HepG2 (cell line): ENCODE measurements around the gene JPT1. TPM values are rescaled to one million over a fixed set of nuclear protein-coding genes. Genes with fewer than 3 reads are reported as not detected.

Source experiments
- CEBPG ChIP-seq: IDR thresholded peaks from 2 replicates; pipeline ENCODE4 v1.6.1; 2016
- GZF1 ChIP-seq: sonication (generic); formaldehyde crosslinking; IDR thresholded peaks from 2 replicates; pipeline ENCODE4 v1.5.1; 2020; ENCODE audit warnings: mild to moderate bottlenecking, missing genetic modification reagents
- HNF4A ChIP-seq: sonication (generic); formaldehyde crosslinking; IDR thresholded peaks from 2 replicates; pipeline ENCODE4 v1.4.0; 2020; ENCODE audit warnings: missing genetic modification reagents
- KDM4B ChIP-seq: sonication (generic); formaldehyde crosslinking; IDR thresholded peaks from 2 replicates; pipeline ENCODE4 v1.4.0; 2020; ENCODE audit warnings: missing genetic modification reagents
- MTF2 ChIP-seq: sonication (generic); formaldehyde crosslinking; IDR thresholded peaks from 2 replicates; pipeline ENCODE4 v1.5.0; 2020; ENCODE audit warnings: missing genetic modification reagents, borderline replicate concordance
- NAIF1 ChIP-seq: sonication (generic); formaldehyde crosslinking; IDR thresholded peaks from 2 replicates; pipeline ENCODE4 v1.5.0; 2020; ENCODE audit warnings: mild to moderate bottlenecking, missing genetic modification reagents, borderline replicate concordance
- RAD21 ChIP-seq: fragments of 450-650 bp; formaldehyde crosslinking; IDR thresholded peaks from 2 replicates; pipeline ENCODE4 v1.5.0; 2020; ENCODE audit warnings: mild to moderate bottlenecking
- SAFB2 ChIP-seq: sonication (generic); formaldehyde crosslinking; IDR thresholded peaks from 2 replicates; pipeline ENCODE4 v1.5.1; 2020; ENCODE audit warnings: missing genetic modification reagents, low read depth, mild to moderate bottlenecking, borderline replicate concordance
- THAP11 ChIP-seq: IDR thresholded peaks from 2 replicates; pipeline ENCODE4 v1.6.1; 2016; ENCODE audit warnings: missing biosample characterization, missing genetic modification reagents
- ZBTB3 ChIP-seq: sonication (generic); formaldehyde crosslinking; IDR thresholded peaks from 2 replicates; pipeline ENCODE4 v1.4.0; 2020; ENCODE audit warnings: low read depth, mild to moderate bottlenecking, moderate library complexity, missing genetic modification reagents, borderline replicate concordance
- ZNF17 ChIP-seq: sonication (generic); formaldehyde crosslinking; IDR thresholded peaks from 2 replicates; pipeline ENCODE4 v1.5.0; 2020; ENCODE audit warnings: mild to moderate bottlenecking, missing genetic modification reagents
- ZNF230 ChIP-seq: sonication (generic); formaldehyde crosslinking; IDR thresholded peaks from 2 replicates; pipeline ENCODE4 v1.4.0; 2020; ENCODE audit warnings: mild to moderate bottlenecking, missing genetic modification reagents
- ZNF343 ChIP-seq: sonication (generic); formaldehyde crosslinking; IDR thresholded peaks from 2 replicates; pipeline ENCODE4 v1.4.0; 2020; ENCODE audit warnings: mild to moderate bottlenecking, missing genetic modification reagents
- ZNF614 ChIP-seq: IDR thresholded peaks from 2 replicates; pipeline ENCODE4 v1.6.1; 2018; ENCODE audit warnings: missing biosample characterization, missing genetic modification reagents, inconsistent platforms, borderline replicate concordance
- polyA plus RNA-seq, 8 experiments: library from polyadenylated mRNA; depleted of rRNA in 3 of 8; stranded (reverse) in 7 of 8; unstranded in 1 of 8; fragments of >200 nt; fragmentation: Illumina TruSeq in 4 of 8; extraction: Trizol in 4 of 8; gene quantifications; 2 replicates each; pipeline versions ENCODE4 v1.2.1 to v1.2.3, GENCODE V29; 2011 to 2016; ENCODE audit warnings: low read depth in 4 of 8, missing spikeins in 1 of 8, mixed read lengths in 1 of 8; ENCODE audit not compliant: insufficient read depth in 1 of 8
- total RNA-seq, 5 experiments: library from RNA; depleted of rRNA; stranded (reverse); fragments of >200 nt; fragmentation: Illumina TruSeq; extraction: Trizol; gene quantifications; 2 replicates each; pipeline ENCODE4 v1.2.3, GENCODE V29; 2016; ENCODE audit warnings: low read depth in 1 of 5
- TF ChIP-seq, protein P1 (sequence below): sonication (generic); formaldehyde crosslinking; IDR thresholded peaks from 2 replicates; pipeline ENCODE4 v1.4.0; 2020; ENCODE audit warnings: missing genetic modification reagents
- TF ChIP-seq, protein P2 (sequence below): sonication (generic); formaldehyde crosslinking; IDR thresholded peaks from 2 replicates; pipeline ENCODE4 v1.5.0; 2020; ENCODE audit warnings: mild to moderate bottlenecking, missing genetic modification reagents
- TF ChIP-seq, protein P3 (sequence below): sonication (generic); formaldehyde crosslinking; IDR thresholded peaks from 2 replicates; pipeline ENCODE4 v1.5.0; 2020; ENCODE audit warnings: missing genetic modification reagents, mild to moderate bottlenecking, borderline replicate concordance
- TF ChIP-seq, protein P4 (sequence below), 2 experiments: sonication (generic) in 1 of 2; formaldehyde crosslinking in 1 of 2; IDR thresholded peaks; 2 replicates each; pipeline versions ENCODE4 v1.4.0 to v1.6.1; 2016 to 2020; ENCODE audit warnings: borderline replicate concordance in 1 of 2, low read depth in 1 of 2, mild to moderate bottlenecking in 1 of 2, missing genetic modification reagents in 1 of 2

Gene JPT1
- total and polyA plus RNA-seq, 2 of the 13 experiments (the other 11 are each of a cell fraction or from before 2014, with no cell fraction given) = 43.3 to 256 TPM

DNA sequence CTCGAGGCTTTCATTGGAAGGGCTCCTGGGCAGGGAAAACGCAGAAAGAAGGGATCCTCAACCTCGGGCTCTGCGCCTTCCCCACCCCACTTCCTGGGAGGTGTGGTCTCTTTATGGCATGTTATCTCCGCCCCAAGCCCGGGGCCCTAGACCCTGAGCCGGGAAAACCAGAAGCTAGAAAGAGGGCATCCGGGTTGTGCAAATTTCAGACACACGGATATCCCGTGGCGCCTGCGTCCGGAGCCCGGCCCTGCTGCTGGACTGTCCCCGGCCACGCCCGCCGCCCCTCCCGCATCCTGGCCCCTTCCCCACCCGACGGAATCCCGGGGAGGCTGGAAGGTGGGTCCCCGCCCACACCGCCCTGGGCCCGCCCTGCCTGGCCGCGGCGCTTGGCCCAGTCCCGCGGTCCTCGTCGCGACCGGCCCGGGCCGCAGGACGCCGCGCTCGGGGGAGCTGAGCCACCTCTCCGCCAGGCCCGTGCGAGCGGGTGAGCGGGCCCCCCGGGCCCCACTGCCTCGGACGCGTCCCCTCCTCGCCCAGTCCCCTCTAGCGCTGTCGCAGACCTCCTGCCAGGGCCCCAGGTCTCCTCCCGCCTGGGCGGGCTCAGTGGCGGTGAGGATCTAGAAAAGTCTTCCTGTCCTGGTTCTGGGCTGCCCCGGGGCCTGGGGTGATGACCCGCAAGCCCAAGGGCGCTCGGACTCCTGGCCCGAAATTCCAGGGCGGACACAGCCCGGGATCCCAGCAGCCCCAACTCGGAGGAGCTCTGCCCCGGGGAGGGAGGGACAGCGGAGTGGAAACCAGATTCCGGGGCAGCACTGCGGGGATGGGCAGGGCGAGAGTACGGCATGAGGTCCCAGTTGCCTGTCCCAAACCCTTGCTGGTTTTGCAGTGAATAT lies 66.5 kb downstream of the JPT1 start, which contains the start of gene SLC16A5 (continued):
- TF ChIP-seq CEBPG (CRISPR knock-in tag) = peak; percentile 73
- TF ChIP-seq ZBTB3 = no peak
- no peak for TF ChIP-seq NAIF1 (CRISPR knock-in tag)
- no peak for TF ChIP-seq ZNF343 (CRISPR knock-in tag)
- TF ChIP-seq ZNF230 (CRISPR knock-in tag) = peak; percentile 16; the same call in 1 of the 2 replicates
- TF ChIP-seq THAP11 (CRISPR knock-in tag) = no peak
- TF ChIP-seq ZNF614 (CRISPR knock-in tag) = peak; percentile 22; the same call in 1 of the 2 replicates
- TF ChIP-seq, protein P1, sequence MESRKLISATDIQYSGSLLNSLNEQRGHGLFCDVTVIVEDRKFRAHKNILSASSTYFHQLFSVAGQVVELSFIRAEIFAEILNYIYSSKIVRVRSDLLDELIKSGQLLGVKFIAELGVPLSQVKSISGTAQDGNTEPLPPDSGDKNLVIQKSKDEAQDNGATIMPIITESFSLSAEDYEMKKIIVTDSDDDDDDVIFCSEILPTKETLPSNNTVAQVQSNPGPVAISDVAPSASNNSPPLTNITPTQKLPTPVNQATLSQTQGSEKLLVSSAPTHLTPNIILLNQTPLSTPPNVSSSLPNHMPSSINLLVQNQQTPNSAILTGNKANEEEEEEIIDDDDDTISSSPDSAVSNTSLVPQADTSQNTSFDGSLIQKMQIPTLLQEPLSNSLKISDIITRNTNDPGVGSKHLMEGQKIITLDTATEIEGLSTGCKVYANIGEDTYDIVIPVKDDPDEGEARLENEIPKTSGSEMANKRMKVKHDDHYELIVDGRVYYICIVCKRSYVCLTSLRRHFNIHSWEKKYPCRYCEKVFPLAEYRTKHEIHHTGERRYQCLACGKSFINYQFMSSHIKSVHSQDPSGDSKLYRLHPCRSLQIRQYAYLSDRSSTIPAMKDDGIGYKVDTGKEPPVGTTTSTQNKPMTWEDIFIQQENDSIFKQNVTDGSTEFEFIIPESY = peak; percentile 6; the same call in 1 of the 2 replicates
- TF ChIP-seq, protein P2, sequence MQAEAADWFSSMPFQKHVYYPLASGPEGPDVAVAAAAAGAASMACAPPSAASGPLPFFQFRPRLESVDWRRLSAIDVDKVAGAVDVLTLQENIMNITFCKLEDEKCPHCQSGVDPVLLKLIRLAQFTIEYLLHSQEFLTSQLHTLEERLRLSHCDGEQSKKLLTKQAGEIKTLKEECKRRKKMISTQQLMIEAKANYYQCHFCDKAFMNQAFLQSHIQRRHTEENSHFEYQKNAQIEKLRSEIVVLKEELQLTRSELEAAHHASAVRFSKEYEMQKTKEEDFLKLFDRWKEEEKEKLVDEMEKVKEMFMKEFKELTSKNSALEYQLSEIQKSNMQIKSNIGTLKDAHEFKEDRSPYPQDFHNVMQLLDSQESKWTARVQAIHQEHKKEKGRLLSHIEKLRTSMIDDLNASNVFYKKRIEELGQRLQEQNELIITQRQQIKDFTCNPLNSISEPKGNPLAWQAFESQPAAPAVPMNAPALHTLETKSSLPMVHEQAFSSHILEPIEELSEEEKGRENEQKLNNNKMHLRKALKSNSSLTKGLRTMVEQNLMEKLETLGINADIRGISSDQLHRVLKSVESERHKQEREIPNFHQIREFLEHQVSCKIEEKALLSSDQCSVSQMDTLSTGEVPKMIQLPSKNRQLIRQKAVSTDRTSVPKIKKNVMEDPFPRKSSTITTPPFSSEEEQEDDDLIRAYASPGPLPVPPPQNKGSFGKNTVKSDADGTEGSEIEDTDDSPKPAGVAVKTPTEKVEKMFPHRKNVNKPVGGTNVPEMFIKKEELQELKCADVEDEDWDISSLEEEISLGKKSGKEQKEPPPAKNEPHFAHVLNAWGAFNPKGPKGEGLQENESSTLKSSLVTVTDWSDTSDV (CRISPR knock-in tag) = no peak; the same call in 1 of the 2 replicates
- TF ChIP-seq MTF2 = peak; percentile 37; the same call in 1 of the 2 replicates
- TF ChIP-seq, protein P3, sequence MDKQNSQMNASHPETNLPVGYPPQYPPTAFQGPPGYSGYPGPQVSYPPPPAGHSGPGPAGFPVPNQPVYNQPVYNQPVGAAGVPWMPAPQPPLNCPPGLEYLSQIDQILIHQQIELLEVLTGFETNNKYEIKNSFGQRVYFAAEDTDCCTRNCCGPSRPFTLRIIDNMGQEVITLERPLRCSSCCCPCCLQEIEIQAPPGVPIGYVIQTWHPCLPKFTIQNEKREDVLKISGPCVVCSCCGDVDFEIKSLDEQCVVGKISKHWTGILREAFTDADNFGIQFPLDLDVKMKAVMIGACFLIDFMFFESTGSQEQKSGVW (CRISPR knock-in tag) = no peak
- TF ChIP-seq GZF1 (CRISPR knock-in tag) = no peak
- no peak for TF ChIP-seq SAFB2 (CRISPR knock-in tag)
- TF ChIP-seq, protein P4, sequence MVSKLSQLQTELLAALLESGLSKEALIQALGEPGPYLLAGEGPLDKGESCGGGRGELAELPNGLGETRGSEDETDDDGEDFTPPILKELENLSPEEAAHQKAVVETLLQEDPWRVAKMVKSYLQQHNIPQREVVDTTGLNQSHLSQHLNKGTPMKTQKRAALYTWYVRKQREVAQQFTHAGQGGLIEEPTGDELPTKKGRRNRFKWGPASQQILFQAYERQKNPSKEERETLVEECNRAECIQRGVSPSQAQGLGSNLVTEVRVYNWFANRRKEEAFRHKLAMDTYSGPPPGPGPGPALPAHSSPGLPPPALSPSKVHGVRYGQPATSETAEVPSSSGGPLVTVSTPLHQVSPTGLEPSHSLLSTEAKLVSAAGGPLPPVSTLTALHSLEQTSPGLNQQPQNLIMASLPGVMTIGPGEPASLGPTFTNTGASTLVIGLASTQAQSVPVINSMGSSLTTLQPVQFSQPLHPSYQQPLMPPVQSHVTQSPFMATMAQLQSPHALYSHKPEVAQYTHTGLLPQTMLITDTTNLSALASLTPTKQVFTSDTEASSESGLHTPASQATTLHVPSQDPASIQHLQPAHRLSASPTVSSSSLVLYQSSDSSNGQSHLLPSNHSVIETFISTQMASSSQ (IDR thresholded peaks at IDR 0.05; ENCODE audit: low read depth) = no peak
- TF ChIP-seq, protein P4 (CRISPR knock-in tag; IDR thresholded peaks at IDR 0.05; ENCODE audit: borderline replicate concordance) = 0 out of 2 replicates have a peak, but pooled peaks have one; percentile 17
- TF ChIP-seq HNF4A (CRISPR knock-in tag) = peak; percentile 32; the same call in 1 of the 2 replicates
- TF ChIP-seq RAD21 = peak; percentile 22
- TF ChIP-seq ZNF17 (CRISPR knock-in tag) = no peak
- no peak for TF ChIP-seq KDM4B (CRISPR knock-in tag)
